HepG2 (cell line): ENCODE measurements around the gene LANCL3. TPM values are rescaled to one million over a fixed set of nuclear protein-coding genes. Genes with fewer than 3 reads are reported as not detected.

Experiments used
- ATAC-seq: fragments of 200-7000 bp; cut with Tn5 transposase; 3 replicates; pipeline ENCODE4 v1.9.1; 2020; ENCODE audit warnings: mild to moderate bottlenecking, moderate library complexity
- BruUV-seq: library from RNA; stranded (reverse); fragments of 400-500 nt; replicated peaks from 2 replicates; lab custom pipeline; 2021; lab: Mats Ljungman, UMichigan
- CTCF ChIA-PET: fragments of 300-600 bp; formaldehyde crosslinking; extraction: SDS; loops from one replicate; lab custom pipeline; 2021; ENCODE audit warnings: low total read pairs, inconsistent platforms, low intra/inter-chr PET ratio; lab: Yijun Ruan, JAX
- POLR2A ChIA-PET: fragments of 350-600 bp; sonication (Branson Sonifier 250); formaldehyde crosslinking; loops from one replicate; lab custom pipeline; 2020; ENCODE audit warnings: antibody characterized with exemption, inconsistent platforms; lab: Yijun Ruan, JAX
- DNase-seq: peaks from one replicate; pipeline ENCODE4 v3.0.0-alpha.2; 2015; ENCODE audit warnings: low spot score
- FAIRE-seq: peaks from 3 replicates; lab custom pipeline; 2011; peaks lifted over from hg19 to GRCh38; lab: Jason Lieb, UNC
- H2AFZ ChIP-seq: one replicate; pipeline ENCODE4 v1.6.1; 2011; ENCODE audit warnings: low read length, inconsistent platforms
- H3K27ac ChIP-seq: fragments of 300-600 bp; 3 replicates; pipeline ENCODE4 v1.8.0; 2011; ENCODE audit warnings: mixed run types, mild to moderate bottlenecking, mixed read lengths, low read length, inconsistent platforms; ENCODE audit not compliant: insufficient read depth; ENCODE audit errors: extremely low read length
- H3K27me3 ChIP-seq, 2 experiments: fragments of 200-600 bp in 1 of 2; 2 replicates in 1 of 2; 3 replicates in 1 of 2; pipeline versions ENCODE4 v1.6.0 to v1.8.0; 2011; ENCODE audit warnings: low read length in 2 of 2, mild to moderate bottlenecking in 2 of 2, moderate library complexity in 2 of 2, inconsistent platforms in 1 of 2; ENCODE audit not compliant: insufficient read depth in 2 of 2, control insufficient read depth in 1 of 2
- H3K36me3 ChIP-seq, 2 experiments: fragments of 200-600 bp in 1 of 2; replicated peaks in 1 of 2; 2 replicates in 1 of 2; 3 replicates in 1 of 2; pipeline versions ENCODE4 v1.5.1 to v1.8.0; 2011; ENCODE audit warnings: low read length in 2 of 2, inconsistent platforms in 1 of 2; ENCODE audit not compliant: insufficient read depth in 2 of 2, control insufficient read depth in 1 of 2
- H3K4me1 ChIP-seq: 2 replicates; pipeline ENCODE4 v1.5.1; 2012; ENCODE audit warnings: low read length, inconsistent platforms; ENCODE audit not compliant: insufficient read depth
- H3K4me2 ChIP-seq: 2 replicates; pipeline ENCODE4 v1.6.0; 2011; ENCODE audit warnings: low read depth, low read length, inconsistent platforms
- H3K4me3 ChIP-seq, 3 experiments: fragments of 200-600 bp in 1 of 3; sonication (generic), shearing (Covaris generic) in 1 of 3; replicated peaks in 1 of 3; 2 replicates each; pipeline ENCODE4 v1.5.1; 2011 to 2016; ENCODE audit warnings: low read length in 3 of 3, inconsistent platforms in 2 of 3, low read depth in 2 of 3, mild to moderate bottlenecking in 2 of 3, control low read depth in 1 of 3, mixed read lengths in 1 of 3; ENCODE audit not compliant: insufficient read depth in 1 of 3
- H3K79me2 ChIP-seq: one replicate; pipeline ENCODE4 v1.6.1; 2011; ENCODE audit warnings: low read length, inconsistent platforms; ENCODE audit not compliant: insufficient read depth
- H3K9ac ChIP-seq: 2 replicates; pipeline ENCODE4 v1.6.0; 2011; ENCODE audit warnings: mild to moderate bottlenecking, low read depth, low read length, inconsistent platforms; ENCODE audit not compliant: insufficient read depth
- H3K9me3 ChIP-seq: 2 replicates; pipeline ENCODE4 v1.5.1; 2012; ENCODE audit warnings: mild to moderate bottlenecking, low read length
- H4K20me1 ChIP-seq: 2 replicates; pipeline ENCODE4 v1.6.0; 2011; ENCODE audit warnings: inconsistent platforms, mild to moderate bottlenecking, low read length, moderate library complexity; ENCODE audit not compliant: insufficient read depth
- ATAD3A ChIP-seq: sonication (generic); formaldehyde crosslinking; IDR thresholded peaks from 2 replicates; pipeline ENCODE4 v1.4.0; 2020; ENCODE audit warnings: missing genetic modification reagents
- DR1 ChIP-seq: sonication (generic); formaldehyde crosslinking; IDR thresholded peaks from 2 replicates; pipeline ENCODE4 v1.8.0; 2021; ENCODE audit warnings: mild to moderate bottlenecking, missing genetic modification reagents, inconsistent platforms
- EP300 ChIP-seq, 3 experiments: sonication (generic) in 1 of 3; formaldehyde crosslinking in 1 of 3; IDR thresholded peaks; 2 replicates each; pipeline versions ENCODE4 v1.5.1 to v1.6.1; 2011 to 2020; ENCODE audit warnings: low read depth in 2 of 3, low read length in 2 of 3, borderline replicate concordance in 1 of 3, improper control_type of control experiment in 1 of 3, mild to moderate bottlenecking in 1 of 3, missing genetic modification reagents in 1 of 3, moderate library complexity in 1 of 3
- FUBP1 ChIP-seq: sonication (generic); formaldehyde crosslinking; IDR thresholded peaks from 2 replicates; pipeline ENCODE4 v1.5.1; 2020; ENCODE audit warnings: missing genetic modification reagents, mild to moderate bottlenecking, borderline replicate concordance
- MIER3 ChIP-seq: IDR thresholded peaks from 2 replicates; pipeline ENCODE4 v1.6.1; 2016; ENCODE audit warnings: missing compliant biosample characterization, borderline replicate concordance
- PHF20 ChIP-seq: sonication (generic); formaldehyde crosslinking; IDR thresholded peaks from 2 replicates; pipeline ENCODE4 v1.5.0; 2020; ENCODE audit warnings: mild to moderate bottlenecking, missing genetic modification reagents
- ZNF484 ChIP-seq: sonication (generic); formaldehyde crosslinking; IDR thresholded peaks from 2 replicates; pipeline ENCODE4 v1.5.1; 2020; ENCODE audit warnings: mild to moderate bottlenecking, low read depth, missing genetic modification reagents, borderline replicate concordance
- ZNF609 ChIP-seq: sonication (generic); formaldehyde crosslinking; IDR thresholded peaks from 2 replicates; pipeline ENCODE4 v1.4.0; 2020; ENCODE audit warnings: mild to moderate bottlenecking, missing genetic modification reagents, borderline replicate concordance
- ZNF775 ChIP-seq: sonication (generic); formaldehyde crosslinking; IDR thresholded peaks from 2 replicates; pipeline ENCODE4 v1.4.0; 2020; ENCODE audit warnings: missing genetic modification reagents, mild to moderate bottlenecking, moderate library complexity, borderline replicate concordance
- WGBS: methylation state at CpG from one replicate; pipeline ENCODE4 v1.1.6; 2017; ENCODE audit warnings: low lambda C conversion rate; 5-methylcytosine and 5-hydroxymethylcytosine counted together
- in situ Hi-C: cut with HindIII; loops from 2 replicates; pipeline ENCODE4 v1.10.0; 2017; ENCODE audit warnings: low pct_unique_long_range_greater_than_20kb; ENCODE audit not compliant: extremely low pct_ligation_motif_present
- intact Hi-C: fragments of 100-400 bp; cut with micrococcal nuclease; formaldehyde crosslinking; loops from one replicate; pipeline ENCODE4 v1.10.0; 2022; ENCODE audit not compliant: unreplicated experiment
- polyA plus RNA-seq, 8 experiments: library from polyadenylated mRNA; depleted of rRNA in 3 of 8; stranded (reverse) in 7 of 8; unstranded in 1 of 8; fragments of >200 nt; fragmentation: Illumina TruSeq in 4 of 8; extraction: Trizol in 4 of 8; gene quantifications; 2 replicates each; pipeline versions ENCODE4 v1.2.1 to v1.2.3, GENCODE V29; 2011 to 2016; ENCODE audit warnings: low read depth in 4 of 8, missing spikeins in 1 of 8, mixed read lengths in 1 of 8; ENCODE audit not compliant: insufficient read depth in 1 of 8
- total RNA-seq, 5 experiments: library from RNA; depleted of rRNA; stranded (reverse); fragments of >200 nt; fragmentation: Illumina TruSeq; extraction: Trizol; gene quantifications; 2 replicates each; pipeline ENCODE4 v1.2.3, GENCODE V29; 2016; ENCODE audit warnings: low read depth in 1 of 5

LANCL3 gene
- total and polyA plus RNA-seq, 2 of the 13 experiments (the other 11 are each of a cell fraction or from before 2014, with no cell fraction given), result not detected

- H4K20me1 ChIP-seq, result no peaks in the 10 kb centered on the region
- intact Hi-C loops, result no loop called here
- no peak overlapping the region for H2AFZ ChIP-seq
- no peaks in the 10 kb centered on the region for H3K9me3 ChIP-seq
- CTCF ChIA-PET, result no interaction called here
- no peaks in the 10 kb centered on the region for H3K4me1 ChIP-seq
- H3K4me3 ChIP-seq, result no peak overlapping the region
- H3K4me2 ChIP-seq, result no peak overlapping the region
- no peak overlapping the region for H3K9ac ChIP-seq
- in situ Hi-C loops, result no loop called here
- no peak overlapping the region for H3K27ac ChIP-seq
- no peak for DNase-seq
- H3K27me3 ChIP-seq, result no peaks in the 10 kb centered on the region
- POLR2A ChIA-PET, result no interaction called here
- 0% methylated on average over 3 of the region's 4 CpGs for WGBS
- H3K79me2 ChIP-seq, result no peaks in the 10 kb centered on the region
- ATAC-seq, result no peak
- no TSS peak for BruUV-seq
- no peaks in the 10 kb centered on the region for H3K36me3 ChIP-seq
- TF ChIP-seq FUBP1 (no peak), EP300 (IDR thresholded peaks at IDR 0.05; ENCODE audit: low read depth in 2 of 2, low read length in 2 of 2) (no peak), EP300 (CRISPR knock-in tag; IDR thresholded peaks at IDR 0.05; ENCODE audit: borderline replicate concordance) (no peak)
- no peak for FAIRE-seq
Measured at GRCh38 chrX:37658343-37659030, 87.0 kb downstream of the LANCL3 start.

GRCh38 chrX:37659047-37659446 lies 87.6 kb downstream of the LANCL3 start:
- CTCF ChIA-PET, result no interaction called here
- Histone ChIP-seq H3K36me3 (no peaks in the 10 kb centered on the region), H3K4me2 (no peak overlapping the region), H3K4me1 (no peaks in the 10 kb centered on the region), H3K27ac (no peak overlapping the region), H3K79me2 (no peaks in the 10 kb centered on the region), H4K20me1 (no peaks in the 10 kb centered on the region), H2AFZ (no peak overlapping the region), H3K4me3 (no peak overlapping the region), H3K9me3 (no peaks in the 10 kb centered on the region), H3K27me3 (no peaks in the 10 kb centered on the region), H3K9ac (no peak overlapping the region)
- BruUV-seq, result no TSS peak
- intact Hi-C loops, result no loop called here
- FAIRE-seq, result no peak
- DNase-seq, result no peak
- no peak for ATAC-seq
- in situ Hi-C loops, result no loop called here
- POLR2A ChIA-PET, result no interaction called here
- 4% methylated on average over 1 of the region's 1 CpG for WGBS
- TF ChIP-seq PHF20 (no peak), ZNF609 (no peak), ZNF775 (CRISPR knock-in tag) (no peak), MIER3 (CRISPR knock-in tag) (no peak), ATAD3A (CRISPR knock-in tag) (no peak), DR1 (no peak), ZNF484 (CRISPR knock-in tag) (no peak)
